Putamen (tissue), 1 donor: ENCODE data around the gene CEP170B.
A peak's percentile ranks its signal among the peaks of the same experiment; 100 is the strongest.
"Not testable (repeated sequence)": the region's sequence is repeated elsewhere in the genome, so short reads cannot be mapped to it uniquely, and the experiment has no call there.

Source experiments
- DNase-seq: peaks from one replicate; pipeline ENCODE4 v3.0.0-alpha.2; 2016; ENCODE audit warnings: low spot score

CEP170B gene

GRCh38 chr14:104931771-104932675 lies 67.0 kb downstream of the CEP170B start:
- DNase-seq: no peak

GRCh38 chr14:104932676-104933631 lies 67.9 kb downstream of the CEP170B start:
- peak; percentile 60 for DNase-seq

- DNase-seq: no peak
These were observed 69.0 kb downstream of the CEP170B start for GRCh38 chr14:104933746-104934733.

GRCh38 chr14:104935026-104935650 lies 70.1 kb downstream of the CEP170B start:
- no peak for DNase-seq

- DNase-seq: no peak
These were observed 70.9 kb downstream of the CEP170B start for GRCh38 chr14:104935955-104936354.

GRCh38 chr14:104936361-104937155 lies 71.5 kb downstream of the CEP170B start:
- no peak for DNase-seq

- DNase-seq: no peak
These were observed 72.1 kb downstream of the CEP170B start for GRCh38 chr14:104937161-104937560.

GRCh38 chr14:104937694-104938365 lies 72.8 kb downstream of the CEP170B start:
- no peak for DNase-seq

GRCh38 chr14:104938436-104938835 lies 73.4 kb downstream of the CEP170B start:
- no peak for DNase-seq

GRCh38 chr14:104938960-104939359 lies 73.9 kb downstream of the CEP170B start:
- DNase-seq: no peak

GRCh38 chr14:104939666-104940410 lies 74.8 kb downstream of the CEP170B start:
- no peak for DNase-seq

GRCh38 chr14:104940526-104941150 lies 75.6 kb downstream of the CEP170B start:
- DNase-seq: no peak

- no peak for DNase-seq
These were observed 76.7 kb downstream of the CEP170B start for GRCh38 chr14:104941508-104942365.

- DNase-seq: no peak
These were observed 77.5 kb downstream of the CEP170B start for GRCh38 chr14:104942586-104942985.

GRCh38 chr14:104943216-104944015 lies 78.3 kb downstream of the CEP170B start:
- not testable (repeated sequence) for DNase-seq

- DNase-seq: not testable (repeated sequence)
These were observed 78.9 kb downstream of the CEP170B start for GRCh38 chr14:104944016-104944308.
